Activated T-helper 1 cell treated with anti-CD3 and anti-CD28 coated beads, Interleukin-2, amount 50 U/mL, for 16 hours (primary cell): Measurements from ENCODE around the gene CRTAC1.
"Not testable (repeated sequence)": the region's sequence is repeated elsewhere in the genome, so short reads cannot be mapped to it uniquely, and the experiment has no call there.

Experiments
- DNase-seq, 2 donors: peaks; one replicate each; pipeline ENCODE4 v3.0.0-alpha.2; 2020; ENCODE audit warnings: low read depth in 1 of 2, low spot score in 1 of 2

The CRTAC1 gene

GRCh38 chr10:97843972-97844371 is 186.4 kb downstream of the CRTAC1 start:
- DNase-seq: not testable (repeated sequence)

- no peak for DNase-seq
Observed at GRCh38 chr10:97843281-97843671, 187.1 kb downstream of the CRTAC1 start.

GRCh38 chr10:97842656-97843280 is 187.7 kb downstream of the CRTAC1 start:
- no peak for DNase-seq

- not testable (repeated sequence) for DNase-seq
Observed at GRCh38 chr10:97842114-97842513, 188.3 kb downstream of the CRTAC1 start.

- DNase-seq: not testable (repeated sequence)
Observed at GRCh38 chr10:97841166-97841565, 189.3 kb downstream of the CRTAC1 start.

GRCh38 chr10:97838091-97838490 is 192.3 kb downstream of the CRTAC1 start:
- no peak for DNase-seq

- DNase-seq: no peak
Observed at GRCh38 chr10:97836446-97836845, 194.0 kb downstream of the CRTAC1 start.

- no peak for DNase-seq
Observed at GRCh38 chr10:97831259-97831658, 199.2 kb downstream of the CRTAC1 start.

- no peak for DNase-seq
Observed at GRCh38 chr10:97830064-97830463, 200.4 kb downstream of the CRTAC1 start.

- DNase-seq: no peak
Observed at GRCh38 chr10:97828721-97829120, 201.7 kb downstream of the CRTAC1 start.

GRCh38 chr10:97827702-97828291 is 202.6 kb downstream of the CRTAC1 start:
- DNase-seq: no peak

- no peak for DNase-seq
Observed at GRCh38 chr10:97826892-97827291, 203.5 kb downstream of the CRTAC1 start.

- DNase-seq: no peak
Observed at GRCh38 chr10:97825020-97825760, 205.2 kb downstream of the CRTAC1 start.

GRCh38 chr10:97823734-97824133 is 206.7 kb downstream of the CRTAC1 start:
- DNase-seq: no peak

GRCh38 chr10:97822261-97822687 is 208.1 kb downstream of the CRTAC1 start:
- DNase-seq: no peak

GRCh38 chr10:97821308-97822038 is 208.9 kb downstream of the CRTAC1 start:
- DNase-seq: no peak

- no peak for DNase-seq
Observed at GRCh38 chr10:97820096-97820704, 210.2 kb downstream of the CRTAC1 start.

- DNase-seq: no peak
Observed at GRCh38 chr10:97818572-97818971, 211.8 kb downstream of the CRTAC1 start.

GRCh38 chr10:97816609-97817008 is 213.8 kb downstream of the CRTAC1 start:
- no peak for DNase-seq
